ENCODE data around the gene MAPK7.

The MAPK7 gene

DNA sequence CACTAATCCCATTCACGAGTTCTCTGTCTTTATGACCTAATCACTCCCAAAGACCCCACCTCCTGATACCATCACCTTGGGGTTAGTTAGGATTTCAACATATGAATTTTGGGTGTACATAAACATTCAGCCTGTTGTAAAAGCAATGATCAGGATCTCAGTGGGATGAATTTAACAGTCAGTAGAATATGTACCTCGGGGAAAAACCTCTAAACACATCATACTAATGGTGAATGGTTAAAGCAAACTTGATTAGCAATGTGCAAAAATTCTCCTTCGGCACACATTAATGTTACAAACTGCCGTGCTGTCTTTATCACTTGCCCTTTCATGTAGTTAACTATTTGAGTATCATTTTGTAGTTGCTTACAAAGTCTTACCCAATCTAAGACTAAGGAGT, 42.9 kb downstream of the MAPK7 start:
- DNase-seq (ENCODE audit: low spot score) = no peak

DNA sequence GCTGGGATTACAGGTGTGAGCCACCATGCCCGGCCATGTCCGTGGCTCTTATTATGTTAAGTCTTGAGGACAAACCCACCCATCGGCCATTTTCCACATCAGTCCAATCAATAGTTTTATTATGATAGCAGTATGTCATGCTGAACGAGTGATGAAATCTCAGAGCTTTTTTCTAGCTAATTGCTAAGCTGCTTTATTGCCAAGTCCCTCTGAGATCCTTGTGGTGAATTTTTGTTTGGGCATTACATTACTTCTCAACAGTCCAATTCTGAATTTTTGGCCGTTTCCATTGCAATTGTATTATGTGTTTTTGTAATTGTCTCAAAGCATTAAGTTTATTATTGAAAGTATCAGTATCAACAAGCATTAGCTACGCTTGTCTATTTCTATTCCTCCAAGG, 43.6 kb downstream of the MAPK7 start:
- no peak for DNase-seq (ENCODE audit: low spot score)

DNA sequence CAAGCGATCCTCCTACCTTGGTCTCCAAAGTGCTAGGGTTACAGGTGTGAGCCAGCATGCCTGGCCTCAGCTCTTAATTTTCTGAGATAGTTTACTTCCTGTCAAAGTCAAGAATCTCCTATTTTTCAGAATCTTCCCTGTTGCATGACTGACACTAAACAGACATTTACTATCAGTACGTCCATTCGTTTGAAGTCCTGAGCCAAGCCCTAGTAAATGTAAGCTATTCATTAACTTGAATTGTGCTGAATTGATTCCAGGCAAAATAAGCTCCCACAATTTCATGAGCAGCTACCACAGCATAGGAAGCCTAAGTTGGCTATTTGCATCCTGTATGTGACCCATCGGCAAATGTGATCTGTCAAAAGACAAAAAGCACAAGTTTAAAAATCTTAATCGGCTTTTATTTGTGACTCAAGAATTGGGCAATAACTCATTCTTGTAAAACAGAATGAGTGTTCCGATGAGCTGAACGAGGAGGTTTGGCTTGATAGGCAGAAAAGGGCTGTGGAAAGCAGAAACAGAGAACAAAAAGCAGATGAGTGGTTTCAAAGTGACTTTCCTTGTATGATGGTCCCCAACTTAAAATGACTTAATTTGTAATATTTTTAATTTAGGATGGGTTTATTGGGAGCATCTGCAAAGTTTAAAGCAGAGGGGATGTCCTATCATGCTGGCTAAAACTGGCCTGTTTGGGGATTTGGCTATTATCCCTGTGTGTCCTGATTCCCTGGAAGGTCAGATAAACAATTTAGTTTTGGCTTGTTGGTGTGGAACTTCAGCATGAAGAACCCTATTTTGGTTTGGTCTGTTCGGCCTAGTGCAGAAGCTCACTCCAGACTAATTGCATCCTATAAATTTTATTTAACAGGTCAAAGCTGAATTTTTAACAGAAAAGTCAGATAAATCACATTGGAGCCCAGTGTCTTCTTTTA, 46.9 kb downstream of the MAPK7 start:
- no peak for DNase-seq (ENCODE audit: low spot score)

DNA sequence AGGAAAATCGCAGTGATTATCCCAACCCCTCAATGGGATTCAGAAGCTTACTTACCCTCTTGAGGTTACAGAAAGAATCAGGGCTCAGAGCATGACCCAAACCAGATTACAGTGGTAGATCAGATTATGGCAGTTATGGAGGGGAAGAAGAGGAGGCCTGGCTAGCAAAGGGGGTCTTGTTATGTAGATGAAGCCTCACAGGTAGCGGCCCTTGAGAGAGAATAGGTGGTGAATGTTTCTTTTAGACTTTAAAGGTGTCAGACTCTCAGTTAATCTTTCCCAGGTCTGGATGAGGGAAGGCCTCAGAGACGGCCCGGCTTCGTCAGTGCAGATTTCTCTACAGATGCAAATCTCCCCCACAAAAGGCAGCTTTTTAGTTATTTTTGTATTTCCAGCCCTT, 48.3 kb downstream of the MAPK7 start:
- no peak for DNase-seq (ENCODE audit: low spot score)

DNA sequence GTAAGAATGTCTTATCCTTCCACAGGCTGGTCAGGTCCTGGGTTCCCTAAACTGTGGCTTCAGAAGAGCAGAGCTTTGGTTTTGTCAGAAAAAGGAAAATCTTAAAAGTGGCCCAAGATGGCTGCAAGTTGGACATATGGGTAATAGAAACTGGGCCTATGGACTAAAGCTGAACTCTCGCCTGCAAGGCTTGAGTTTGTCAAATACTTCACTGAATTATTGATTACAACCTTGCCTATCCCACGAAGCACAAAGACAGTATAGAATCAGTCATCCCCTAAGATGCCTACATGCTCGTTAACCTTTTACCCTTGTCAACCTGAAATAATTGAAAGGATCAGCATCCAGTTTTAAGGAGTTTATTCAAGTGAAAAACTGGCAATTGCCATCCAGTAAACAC, 53.4 kb downstream of the MAPK7 start:
- no peak for DNase-seq (ENCODE audit: low spot score)
